AG08396 (cell line): ENCODE results near the gene MCC.
A peak's percentile ranks its signal among the peaks of the same experiment; 100 is the strongest.

Experiments used
- DNase-seq: peaks from one replicate; pipeline ENCODE4 v3.0.0; 2012; ENCODE audit warnings: low spot score, mixed read lengths

Gene MCC

DNA sequence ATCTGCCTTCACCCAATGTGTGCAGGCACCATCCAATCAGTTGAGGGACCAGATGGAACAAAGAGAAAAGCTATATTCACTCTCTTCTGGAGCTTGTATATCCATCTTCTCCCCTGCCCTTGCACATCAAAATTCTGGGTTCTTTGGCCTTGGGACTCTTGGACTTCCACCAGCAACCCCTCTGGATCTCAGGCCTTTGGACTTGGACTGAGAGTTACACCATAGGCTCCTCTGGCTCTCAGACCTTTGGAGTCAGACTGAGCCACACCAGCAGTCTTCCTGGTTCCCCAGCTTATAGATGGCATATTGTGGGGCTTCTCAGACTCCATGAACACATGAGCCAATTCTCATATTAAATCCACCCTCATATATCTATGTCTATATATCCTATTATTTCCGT is 126.6 kb downstream of the MCC start:
- no peak for DNase-seq

DNA sequence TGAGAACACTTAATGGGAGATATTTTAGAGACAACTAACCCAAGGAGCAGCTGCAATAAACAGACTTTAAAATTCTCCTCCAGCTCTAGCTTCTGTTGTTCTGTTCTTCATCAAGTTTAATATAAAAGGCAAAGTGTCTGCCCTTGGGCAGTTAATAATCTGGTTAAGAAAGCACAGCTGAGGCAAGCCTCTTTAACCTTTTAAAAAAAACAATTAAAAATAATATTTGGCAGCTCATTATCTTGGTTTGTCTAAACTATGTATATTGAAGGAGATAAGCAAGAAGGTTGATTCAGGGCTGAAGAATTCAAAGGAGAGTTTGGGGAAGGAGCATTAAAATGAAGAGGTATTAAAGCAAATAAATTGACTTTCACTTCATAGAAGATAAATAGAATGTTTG is 128.8 kb downstream of the MCC start:
- no peak for DNase-seq

DNA sequence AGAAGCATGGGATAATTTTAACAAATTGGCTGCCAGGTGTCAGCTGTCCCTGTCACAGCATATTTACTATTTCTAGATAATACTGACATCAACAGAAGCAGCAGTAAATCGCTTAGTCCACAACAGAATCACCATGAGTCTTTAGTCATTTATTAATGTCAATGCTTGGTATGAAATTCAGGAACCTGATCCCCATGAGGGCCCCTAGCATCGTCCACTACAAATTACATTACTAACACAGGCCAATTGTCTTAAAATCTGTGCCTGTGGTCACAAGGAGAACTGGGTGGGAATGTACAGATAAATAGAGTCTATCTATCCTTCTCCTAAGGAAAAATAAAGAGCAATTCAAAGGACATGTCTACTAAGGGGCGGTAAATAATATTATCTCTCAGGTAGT is 129.6 kb downstream of the MCC start:
- no peak for DNase-seq

DNA sequence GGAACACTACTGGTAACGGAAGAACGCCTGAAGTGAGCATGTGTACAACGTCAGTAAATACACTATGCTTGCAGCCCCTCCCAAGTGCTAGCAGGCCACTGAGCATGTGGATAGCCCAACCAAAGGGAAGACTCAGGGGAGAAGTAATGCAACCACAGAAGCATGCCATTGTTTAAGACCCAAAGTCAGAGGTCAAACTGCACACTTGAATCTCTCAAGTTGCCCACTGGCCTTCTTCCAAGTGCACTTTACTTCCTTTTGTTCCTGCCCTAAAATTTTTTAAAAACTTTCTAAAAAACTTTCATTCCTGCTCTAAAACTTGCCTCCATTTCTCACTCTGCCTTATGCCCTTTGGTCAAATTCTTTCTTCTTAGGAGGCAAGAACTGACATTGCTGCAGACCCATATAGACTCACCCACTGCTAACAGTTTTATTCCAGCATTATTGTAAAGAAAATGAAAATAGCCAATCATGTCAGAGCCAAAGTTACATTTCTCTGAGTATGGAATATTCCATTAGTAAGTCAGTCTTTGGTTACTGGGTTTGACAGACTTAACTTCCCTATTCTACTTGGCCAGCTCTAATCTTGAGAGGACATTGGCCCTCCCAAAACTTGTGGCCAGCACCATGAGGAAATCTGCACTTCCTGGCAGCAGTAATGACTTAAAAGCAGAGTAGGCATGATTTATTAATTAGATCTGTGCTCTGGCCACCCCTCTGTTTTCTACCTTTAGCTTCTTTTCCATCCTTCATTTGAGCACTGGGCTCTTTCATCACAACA is 130.4 kb downstream of the MCC start:
- no peak for DNase-seq

DNA sequence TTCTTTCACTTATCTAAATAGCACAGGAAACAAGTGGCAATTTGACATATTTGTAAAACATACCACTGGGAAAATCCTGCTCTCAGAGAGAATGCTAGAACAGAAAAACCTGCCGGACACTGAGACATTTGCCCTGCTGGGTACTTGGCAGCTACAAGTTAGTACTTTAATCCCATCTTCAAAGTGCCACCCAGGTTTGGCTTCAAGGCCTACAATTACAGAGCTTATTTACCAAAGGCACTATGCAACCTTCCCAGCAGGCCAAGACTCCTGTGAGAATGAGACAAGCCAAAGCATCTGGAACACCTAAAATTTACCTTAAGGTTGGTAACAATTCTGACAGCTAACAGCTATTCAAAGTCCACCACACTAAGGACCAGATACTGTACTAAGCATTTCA is 131.8 kb downstream of the MCC start:
- DNase-seq = no peak

DNA sequence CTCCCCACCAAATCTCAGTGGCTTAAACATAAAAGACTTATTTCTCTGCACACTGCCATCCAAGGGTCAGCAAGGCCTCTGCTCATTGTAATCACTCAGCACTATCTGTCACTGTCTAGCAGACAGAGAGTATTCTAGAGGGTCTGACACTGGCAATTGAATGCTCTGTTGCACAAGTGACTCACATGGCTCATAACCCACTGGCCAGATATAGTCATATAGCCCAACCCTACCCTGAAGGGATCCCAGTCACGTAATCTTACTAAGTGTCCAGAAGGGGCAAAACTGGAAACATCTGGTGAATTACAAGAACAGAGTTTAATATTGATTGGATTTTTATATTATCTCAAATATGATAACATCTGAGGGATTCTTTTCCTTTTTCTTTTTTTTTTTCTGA is 134.2 kb downstream of the MCC start:
- DNase-seq = no peak

DNA sequence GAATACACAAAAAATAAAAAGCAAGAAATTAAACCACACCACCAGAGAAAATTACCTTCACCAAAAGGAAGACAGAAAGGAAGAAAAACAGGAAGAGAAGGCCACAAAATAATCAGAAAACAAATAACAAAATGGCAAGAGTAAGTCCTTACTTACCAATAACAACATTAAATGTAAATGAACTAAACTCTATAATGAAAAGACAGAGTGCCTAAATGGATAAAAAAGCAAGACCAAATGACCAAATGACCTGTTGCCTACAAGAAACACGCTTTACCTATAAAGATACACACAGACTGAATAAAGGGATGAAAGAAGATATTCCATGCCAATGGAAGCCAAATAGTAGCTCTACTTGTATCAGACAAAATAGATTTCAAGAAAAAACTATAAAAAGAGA is 140.7 kb downstream of the MCC start:
- DNase-seq = no peak

DNA sequence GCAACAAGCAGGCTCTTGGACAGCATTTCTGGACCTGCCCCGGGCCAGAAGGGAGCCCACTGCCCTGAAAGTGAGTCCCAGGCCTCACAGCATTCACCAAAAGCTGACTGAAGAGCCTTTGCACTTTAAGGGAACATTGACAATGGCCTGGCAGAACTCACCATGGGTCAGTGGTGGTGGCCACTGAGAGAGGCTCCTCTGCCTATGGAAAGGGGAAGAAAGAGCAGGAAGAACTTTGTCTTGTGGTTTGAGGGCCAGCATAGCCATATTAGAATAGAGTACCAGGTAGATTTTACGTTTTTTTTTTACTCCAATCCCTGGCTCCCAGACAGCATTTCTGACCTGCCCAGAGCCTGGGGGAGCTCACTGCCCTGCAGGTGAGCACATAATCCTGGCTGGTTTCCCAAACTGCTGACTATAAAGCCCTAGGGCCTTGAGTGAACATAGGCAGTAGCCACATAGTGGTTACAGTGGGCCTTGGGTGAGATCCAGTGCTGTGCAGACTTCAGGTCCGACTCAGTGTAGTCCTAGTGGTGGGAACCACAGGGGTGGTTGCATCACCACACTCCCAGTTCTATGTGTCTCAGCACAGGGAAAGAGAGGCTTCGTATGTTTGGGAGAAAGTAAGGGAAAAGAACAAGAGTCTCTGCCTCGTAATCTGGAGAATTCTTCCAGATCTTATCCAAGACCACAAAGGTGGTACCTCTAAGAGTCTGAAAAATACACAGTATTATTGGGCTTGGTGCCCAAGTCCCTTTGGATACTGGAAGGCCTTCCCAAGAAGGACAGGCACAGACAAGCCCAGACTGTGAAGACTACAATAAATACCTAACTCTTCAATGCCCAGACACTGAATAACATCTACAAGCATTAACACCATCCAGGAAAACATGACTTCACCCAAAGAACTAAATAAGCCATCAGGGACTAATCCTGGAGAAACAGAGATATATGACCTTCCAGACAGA is 143.0 kb downstream of the MCC start:
- DNase-seq = no peak

DNA sequence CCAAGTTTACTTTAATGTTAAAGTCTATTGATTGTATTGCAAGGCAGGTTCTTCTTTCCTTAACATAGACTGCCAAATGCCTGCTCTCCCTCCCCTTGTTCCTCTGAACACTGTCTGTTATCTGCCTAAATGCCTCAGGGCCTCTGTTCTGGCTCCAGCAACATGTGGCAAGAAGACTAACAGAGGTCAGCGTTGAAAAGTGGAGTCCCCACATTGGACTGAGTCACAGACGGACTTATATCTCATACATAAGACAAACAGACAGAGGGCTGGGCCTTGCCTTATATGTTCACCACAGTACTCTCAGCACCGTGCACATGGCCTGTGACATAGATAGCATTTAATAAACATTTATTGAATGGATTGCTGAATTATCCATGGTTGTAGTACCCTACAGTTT is 144.9 kb downstream of the MCC start:
- DNase-seq = no peak

DNA sequence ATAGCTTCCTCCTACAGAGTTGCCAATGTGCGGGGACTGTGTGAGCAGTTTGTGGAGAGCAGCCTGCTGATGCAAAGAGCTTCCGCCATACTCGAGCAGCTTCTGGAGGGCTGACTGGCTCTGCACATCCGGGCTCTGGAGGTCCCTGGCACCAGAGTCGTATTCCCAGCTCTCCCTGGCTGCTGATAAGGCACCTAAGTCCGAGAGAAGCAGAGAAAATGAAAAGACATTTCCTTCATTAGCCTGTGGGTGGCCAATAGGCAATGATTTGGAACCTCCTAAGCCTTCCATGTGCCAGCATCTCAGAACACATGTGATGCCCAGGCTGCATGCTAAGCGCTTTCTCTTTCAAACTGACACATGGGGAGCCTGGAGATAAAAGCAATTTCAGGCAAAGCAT is 147.7 kb downstream of the MCC start:
- DNase-seq = no peak

DNA sequence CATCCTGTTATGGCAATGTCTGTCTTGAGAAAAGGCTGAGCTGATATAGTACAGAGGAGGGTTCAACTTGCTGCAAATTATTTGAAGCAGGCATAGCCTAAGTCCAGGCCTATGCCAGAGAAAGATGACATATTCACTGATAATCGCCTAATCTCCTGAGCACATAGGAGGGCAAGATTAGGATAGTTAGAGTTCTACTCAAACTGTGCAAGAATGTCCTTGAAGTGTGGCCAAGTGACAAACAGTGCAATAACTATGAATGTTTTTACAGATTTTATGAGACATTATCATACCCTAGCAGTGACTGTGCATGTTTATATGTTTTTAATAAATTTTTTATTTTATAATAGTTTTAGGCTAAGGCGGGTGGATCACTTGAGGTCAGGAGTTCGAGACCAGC is 149.6 kb downstream of the MCC start:
- DNase-seq = no peak

DNA sequence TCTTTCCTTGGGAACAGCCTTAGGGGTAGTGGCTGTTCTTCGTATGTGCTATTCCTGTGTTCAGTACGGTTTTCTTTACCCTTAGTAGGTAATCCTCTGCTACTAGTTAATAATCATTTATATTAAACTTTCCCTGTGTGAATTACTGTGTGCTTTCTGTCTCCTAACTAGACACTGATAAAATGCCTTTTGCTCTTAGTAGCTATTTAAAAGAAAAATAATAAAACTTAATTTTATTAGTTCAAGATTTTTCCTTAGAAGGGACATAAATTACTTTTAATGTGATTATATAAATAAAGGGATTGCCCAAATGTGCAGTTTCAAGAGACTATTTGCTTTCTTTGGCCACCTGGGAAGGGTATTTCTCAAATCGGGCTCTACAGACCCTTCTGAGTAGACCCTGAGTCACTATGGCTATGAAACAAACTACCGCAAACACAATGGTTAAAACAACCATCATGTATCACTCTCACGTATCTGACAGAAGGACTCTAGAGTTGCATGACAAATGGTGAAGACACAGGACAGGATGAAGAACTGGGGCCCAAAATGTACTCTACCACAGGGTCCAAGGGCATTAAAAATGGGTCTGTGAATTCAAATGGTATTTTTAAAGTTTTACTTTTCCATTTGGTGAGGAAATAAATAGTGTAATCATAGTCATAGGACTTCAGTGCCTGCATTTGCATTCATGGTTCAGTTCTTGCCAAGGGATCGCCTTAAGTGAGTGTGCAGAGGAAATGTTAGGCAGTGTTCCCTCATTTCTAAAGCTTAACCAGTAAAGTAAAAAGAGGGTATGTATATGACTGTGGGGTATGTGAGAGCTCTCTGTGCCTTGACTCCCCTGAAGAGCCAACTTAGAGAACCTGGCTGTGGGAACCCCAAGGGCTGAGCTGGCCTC is 150.5 kb downstream of the MCC start:
- no peak for DNase-seq

DNA sequence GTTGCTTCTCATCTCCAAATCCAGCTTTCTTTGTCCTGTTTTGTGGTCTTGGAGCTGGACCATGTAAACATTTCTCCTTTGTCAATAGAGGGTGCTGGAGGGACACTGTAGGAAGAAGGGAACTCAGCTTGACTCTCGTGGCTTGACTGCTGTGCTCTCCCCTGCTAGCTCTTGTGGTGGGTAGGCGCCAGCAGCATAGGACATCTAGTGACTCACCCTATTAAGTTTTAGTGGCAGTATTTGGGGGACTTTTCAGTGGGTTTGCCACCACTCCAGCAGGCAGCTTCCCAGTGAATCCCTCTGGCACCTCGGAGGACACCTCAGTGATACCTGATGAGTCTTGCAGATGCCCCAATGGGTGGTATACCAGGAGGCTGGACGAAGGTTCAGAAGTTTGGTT is 151.3 kb downstream of the MCC start:
- DNase-seq = peak; percentile 15

DNA sequence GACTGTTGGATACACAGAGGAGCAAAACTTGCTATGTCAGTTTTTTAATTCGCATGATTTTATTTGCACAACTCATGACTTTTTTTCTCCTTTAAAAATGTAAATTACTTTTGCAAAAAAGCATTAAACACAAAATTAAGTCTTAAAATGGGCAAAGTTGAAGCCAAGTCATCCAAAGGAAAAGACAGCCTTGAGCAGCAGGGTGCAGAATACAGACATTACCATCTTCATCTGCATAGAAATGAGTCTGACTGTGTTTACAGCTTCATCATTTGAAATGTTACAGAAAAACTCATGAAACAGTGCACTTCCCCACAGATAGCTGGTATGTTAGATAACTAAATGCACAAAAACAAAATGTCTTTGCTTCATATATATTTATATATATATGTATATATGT is 154.8 kb downstream of the MCC start:
- DNase-seq = no peak

DNA sequence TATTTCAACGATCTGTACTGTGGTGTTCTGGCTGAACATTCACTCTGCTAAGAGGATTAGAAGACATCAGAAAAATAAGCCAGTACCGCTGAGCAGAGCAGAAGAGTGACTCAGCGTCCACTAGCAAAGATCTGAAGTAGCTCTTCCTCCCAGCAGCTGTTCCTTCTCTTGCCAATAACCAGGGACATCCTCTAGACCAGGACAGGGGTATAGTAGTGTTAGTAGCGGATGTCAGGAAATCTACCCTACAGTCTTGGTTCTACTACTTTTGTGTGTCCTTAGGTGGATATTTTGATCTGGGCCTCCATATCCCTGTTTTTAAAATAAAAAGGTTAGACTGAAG is 157.1 kb downstream of the MCC start:
- no peak for DNase-seq

DNA sequence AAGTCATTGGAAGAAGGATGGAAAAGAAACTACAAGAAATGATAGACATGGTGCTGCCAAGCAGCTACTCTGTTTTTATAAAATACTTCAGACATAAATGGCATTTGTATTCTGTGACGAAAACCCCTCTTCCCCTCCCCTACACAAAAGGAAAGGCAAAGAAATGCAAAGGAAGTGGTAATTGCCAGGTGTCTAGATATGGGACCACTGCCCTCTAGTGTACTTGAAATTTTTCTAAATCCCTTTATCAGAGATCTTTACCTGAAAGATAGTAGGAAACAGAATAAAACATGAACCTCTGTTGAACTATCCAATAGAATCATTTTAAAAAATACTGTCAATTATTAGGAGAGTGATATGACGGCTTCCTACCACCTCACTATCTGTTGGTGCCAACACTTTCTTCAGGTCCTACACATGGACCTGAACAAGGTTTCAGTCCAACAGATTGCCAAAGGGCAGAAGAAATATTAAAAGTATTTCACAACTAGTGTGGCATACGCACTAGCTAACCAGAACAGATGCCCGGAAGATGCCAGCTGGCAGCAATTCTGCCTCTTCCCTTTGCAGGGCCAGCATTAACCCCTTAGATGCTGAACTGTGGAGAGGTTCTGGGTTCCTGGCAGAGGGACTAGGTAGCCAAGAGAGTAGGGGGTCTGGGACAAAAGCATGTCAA is 157.6 kb downstream of the MCC start:
- peak; percentile 12 for DNase-seq

DNA sequence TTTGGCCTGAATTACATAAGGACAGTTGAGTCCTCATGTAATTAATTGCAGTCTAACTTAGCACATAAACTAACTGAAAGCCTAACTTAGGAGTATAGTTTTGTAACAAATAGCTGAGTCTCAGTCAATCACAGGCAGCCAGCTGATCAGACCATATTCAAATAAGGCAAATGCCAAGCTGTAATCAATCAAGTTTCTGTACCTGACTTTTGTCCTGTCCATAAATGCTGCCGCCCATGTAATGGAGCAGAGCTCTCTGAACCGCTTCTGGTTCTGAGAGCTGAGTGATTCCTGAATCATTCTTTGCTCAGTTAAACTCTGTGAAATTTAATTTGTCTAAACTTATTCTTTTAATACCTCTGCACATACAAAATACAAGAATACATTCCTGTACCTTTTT is 158.3 kb downstream of the MCC start:
- DNase-seq = no peak

DNA sequence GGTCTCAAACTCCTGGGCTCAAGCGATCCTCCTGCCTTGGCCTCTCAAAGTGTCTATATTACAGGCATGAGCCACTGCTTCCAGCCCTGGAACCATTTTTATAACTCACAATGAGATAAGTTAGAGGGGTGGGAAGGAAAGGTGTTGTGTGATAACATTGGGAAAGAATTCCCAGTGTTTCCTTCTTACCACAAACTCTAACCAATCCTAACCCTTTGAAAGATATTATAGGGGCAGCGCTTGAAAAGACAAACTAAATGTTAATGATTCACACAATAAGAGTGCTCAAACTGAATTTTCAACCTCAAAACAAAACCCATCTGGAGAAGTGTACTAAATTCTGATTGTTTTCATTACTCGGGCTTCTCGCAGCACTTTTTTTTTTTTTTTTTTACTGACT is 163.2 kb downstream of the MCC start:
- no peak for DNase-seq

DNA sequence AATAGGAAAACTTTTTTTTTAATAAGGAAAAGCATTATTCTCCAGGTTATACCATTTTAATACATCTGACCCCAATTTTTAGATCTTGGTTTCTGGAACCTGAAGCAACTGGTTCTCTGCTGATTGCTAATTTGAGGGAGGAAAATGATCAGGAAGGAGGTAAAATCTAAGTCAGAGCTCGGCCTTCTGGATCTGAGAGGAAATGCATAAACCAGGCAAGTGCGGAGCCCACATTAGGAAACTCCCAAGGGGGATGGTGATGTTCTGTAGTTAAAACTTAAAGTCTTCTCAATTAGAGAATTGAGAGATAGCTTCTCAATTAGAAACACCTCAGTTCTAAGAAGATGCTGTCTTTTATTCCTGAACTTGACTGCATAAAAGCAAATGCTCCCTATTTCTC is 167.0 kb downstream of the MCC start:
- no peak for DNase-seq

DNA sequence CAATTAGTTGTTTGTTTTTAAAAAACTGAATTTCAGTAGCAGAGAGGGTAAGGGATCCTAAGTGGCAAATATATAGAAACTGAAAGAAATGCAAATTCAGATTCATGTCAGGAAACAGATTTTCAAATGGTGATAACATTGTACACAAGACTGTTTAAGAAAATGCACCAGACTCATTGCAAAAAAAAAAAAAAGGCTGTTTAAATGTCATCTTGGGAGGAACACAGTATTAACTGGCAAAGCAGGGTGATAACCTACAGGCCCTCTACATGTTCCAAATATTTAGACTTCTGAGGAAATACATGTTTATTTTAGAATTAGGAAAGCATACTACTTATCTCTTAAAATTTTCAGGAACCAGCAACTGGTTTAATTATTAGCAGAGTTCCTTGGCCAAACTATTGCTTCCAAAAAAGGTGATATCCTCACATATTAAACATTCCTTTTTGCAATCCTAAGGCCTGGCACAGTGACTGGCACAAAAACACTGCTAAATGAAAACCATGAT is 167.9 kb downstream of the MCC start:
- no peak for DNase-seq

DNA sequence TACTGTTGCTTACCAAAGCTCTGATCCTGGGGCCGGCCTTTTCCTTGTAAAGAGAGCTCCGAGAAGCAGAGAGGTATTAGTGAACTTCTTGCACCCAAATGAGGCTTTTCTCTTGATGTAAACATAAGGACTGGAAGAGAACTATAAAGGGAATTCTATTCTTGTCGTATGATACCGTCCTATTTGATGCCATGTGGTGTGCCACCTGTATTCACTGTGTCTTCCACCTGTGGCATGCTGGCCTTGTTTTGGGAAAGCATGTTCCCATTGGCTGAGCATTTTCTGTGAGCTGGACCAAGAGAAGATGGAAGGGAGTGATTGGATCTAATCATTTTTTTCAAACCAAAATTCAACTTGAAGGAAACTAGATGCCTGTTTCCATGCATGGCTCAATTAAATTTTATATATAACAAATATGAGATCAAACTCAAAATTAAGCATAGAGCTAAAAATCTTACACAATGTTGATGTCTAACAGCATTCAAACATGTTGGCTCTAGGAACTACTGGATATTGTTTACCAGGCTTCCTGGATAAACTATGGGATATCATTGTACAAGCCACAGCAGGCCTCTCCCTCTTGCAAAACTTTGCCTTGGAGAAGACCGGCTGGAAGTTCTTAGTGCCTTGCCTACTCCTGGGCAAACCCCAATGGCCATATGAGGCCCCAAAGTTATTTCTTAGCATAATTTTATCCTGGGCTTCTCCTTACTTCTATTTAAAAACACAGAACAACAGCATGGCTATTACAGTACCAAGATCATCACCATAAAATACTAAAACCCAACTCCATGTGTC is 168.8 kb downstream of the MCC start:
- no peak for DNase-seq
